H1 (cell line): ENCODE data around the gene ABHD14A. TPM values are rescaled to one million over a fixed set of nuclear protein-coding genes. Genes with fewer than 3 reads are reported as not detected.
A peak's percentile ranks its signal among the peaks of the same experiment; 100 is the strongest.

Experiments used
- CTCF ChIA-PET: fragments of 300-600 bp; sonication (Branson Sonifier 250); formaldehyde crosslinking; loops from one replicate; lab custom pipeline; 2021; ENCODE audit not compliant: partially characterized antibody; lab: Charles Lee
- POLR2A ChIA-PET: fragments of 300-600 bp; sonication (Branson Sonifier 250); formaldehyde crosslinking; loops from one replicate; lab custom pipeline; 2021; ENCODE audit warnings: inconsistent platforms; ENCODE audit not compliant: partially characterized antibody; lab: Charles Lee
- DNase-seq, 2 experiments: peaks; one replicate each; pipeline versions ENCODE4 v3.0.0 to v3.0.0-alpha.2; 2010 to 2022; ENCODE audit warnings: low spot score in 2 of 2, low read depth in 1 of 2, mixed read lengths in 1 of 2
- FAIRE-seq: peaks from 2 replicates; lab custom pipeline; 2011; peaks lifted over from hg19 to GRCh38; lab: Jason Lieb, UNC
- H2AFZ ChIP-seq: 2 replicates; pipeline ENCODE4 v1.8.1; 2012; ENCODE audit warnings: low read length, inconsistent platforms
- H2AK5ac ChIP-seq: 2 replicates; pipeline ENCODE4 v1.6.1; 2013; ENCODE audit warnings: low read depth, low read length
- H2BK120ac ChIP-seq: replicated peaks from 2 replicates; pipeline ENCODE3; 2013; ENCODE audit warnings: low read depth, low read length, inconsistent platforms
- H2BK12ac ChIP-seq: 2 replicates; pipeline ENCODE4 v1.6.1; 2013; ENCODE audit warnings: low read depth, low read length
- H2BK15ac ChIP-seq: 2 replicates; pipeline ENCODE4 v1.6.1; 2013; ENCODE audit warnings: low read length
- H2BK20ac ChIP-seq: 2 replicates; pipeline ENCODE4 v1.6.1; 2013; ENCODE audit warnings: low read length
- H2BK5ac ChIP-seq: 2 replicates; pipeline ENCODE4 v1.6.1; 2013; ENCODE audit warnings: low read depth, low read length
- H3K14ac ChIP-seq: 2 replicates; pipeline ENCODE4 v1.6.1; 2013; ENCODE audit warnings: inconsistent platforms; ENCODE audit not compliant: insufficient read length
- H3K18ac ChIP-seq: 2 replicates; pipeline ENCODE4 v1.6.1; 2013; ENCODE audit warnings: low read length; ENCODE audit errors: extremely low read depth
- H3K23ac ChIP-seq: 2 replicates; pipeline ENCODE4 v1.6.1; 2013; ENCODE audit warnings: inconsistent platforms; ENCODE audit not compliant: insufficient read length
- H3K23me2 ChIP-seq: 2 replicates; pipeline ENCODE4 v1.6.1; 2013; ENCODE audit warnings: low read depth, low read length
- H3K27ac ChIP-seq: 2 replicates; pipeline ENCODE4 v1.6.1; 2011; ENCODE audit warnings: low read depth, low read length, inconsistent platforms
- H3K27me3 ChIP-seq, 4 experiments: replicated peaks in 1 of 4; 1 replicate in 1 of 4; 2 replicates in 3 of 4; pipeline versions ENCODE4 v1.6.1 to v1.8.1; 2011 to 2013; ENCODE audit warnings: low read length in 3 of 4, mild to moderate bottlenecking in 3 of 4, inconsistent platforms in 2 of 4, mixed read lengths in 2 of 4, moderate library complexity in 1 of 4; ENCODE audit not compliant: control insufficient read depth in 3 of 4, insufficient read depth in 3 of 4; ENCODE audit errors: extremely low read depth in 1 of 4
- H3K36me3 ChIP-seq, 4 experiments: 2 replicates each; pipeline versions ENCODE4 v1.6.1 to v1.8.1; 2011 to 2013; ENCODE audit warnings: mild to moderate bottlenecking in 4 of 4, low read length in 3 of 4, moderate library complexity in 2 of 4, control low read depth in 1 of 4, inconsistent platforms in 1 of 4; ENCODE audit not compliant: insufficient read depth in 4 of 4, control insufficient read depth in 2 of 4
- H3K4ac ChIP-seq: replicated peaks from 2 replicates; pipeline ENCODE3; 2013; ENCODE audit warnings: low read length, low read depth, mixed read lengths, inconsistent platforms; ENCODE audit not compliant: insufficient read length
- H3K4me1 ChIP-seq, 4 experiments: replicated peaks in 1 of 4; 1 replicate in 1 of 4; 2 replicates in 3 of 4; pipeline versions ENCODE4 v1.6.1 to v1.8.1; 2011 to 2013; ENCODE audit warnings: low read length in 3 of 4, inconsistent platforms in 2 of 4, mixed read lengths in 1 of 4; ENCODE audit not compliant: insufficient read depth in 4 of 4, control insufficient read depth in 3 of 4
- H3K4me2 ChIP-seq, 2 experiments: 2 replicates each; pipeline versions ENCODE4 v1.6.1 to v1.8.1; 2011 to 2013; ENCODE audit warnings: low read depth in 2 of 2, low read length in 2 of 2, control low read depth in 1 of 2, inconsistent platforms in 1 of 2, mild to moderate bottlenecking in 1 of 2; ENCODE audit not compliant: insufficient read depth in 1 of 2
- H3K4me3 ChIP-seq, 4 experiments: fragments of 200-600, 300-600 bp in 1 of 4; sonication (generic), shearing (Covaris generic), sonication (Bioruptor Twin) in 1 of 4; 2 replicates each; pipeline versions ENCODE4 v1.5.1 to v1.8.1; 2011 to 2016; ENCODE audit warnings: low read length in 4 of 4, low read depth in 3 of 4, control low read depth in 2 of 4, inconsistent platforms in 2 of 4, mild to moderate bottlenecking in 2 of 4, mixed read lengths in 1 of 4, moderate library complexity in 1 of 4; ENCODE audit not compliant: insufficient read depth in 2 of 4; ENCODE audit errors: extremely low read depth in 1 of 4
- H3K56ac ChIP-seq: replicated peaks from 2 replicates; pipeline ENCODE3; 2013; ENCODE audit warnings: low read depth, mild to moderate bottlenecking, mixed read lengths, low read length, inconsistent platforms; ENCODE audit not compliant: insufficient read length
- H3K79me1 ChIP-seq: 2 replicates; pipeline ENCODE4 v1.6.1; 2013; ENCODE audit warnings: low read depth, low read length, control low read depth
- H3K79me2 ChIP-seq, 2 experiments: 2 replicates each; pipeline versions ENCODE4 v1.6.1 to v1.8.1; 2012 to 2013; ENCODE audit warnings: low read length in 2 of 2, mild to moderate bottlenecking in 2 of 2, inconsistent platforms in 1 of 2; ENCODE audit not compliant: insufficient read depth in 2 of 2, control insufficient read depth in 1 of 2
- H3K9ac ChIP-seq, 4 experiments: replicated peaks in 1 of 4; 1 replicate in 1 of 4; 2 replicates in 3 of 4; pipeline versions ENCODE4 v1.6.1 to v1.8.1; 2011 to 2013; ENCODE audit warnings: low read depth in 3 of 4, low read length in 3 of 4, control low read depth in 2 of 4, mild to moderate bottlenecking in 2 of 4, moderate library complexity in 2 of 4, inconsistent platforms in 1 of 4; ENCODE audit errors: extremely low read depth in 1 of 4
- H3K9me3 ChIP-seq, 2 experiments: 2 replicates each; pipeline versions ENCODE4 v1.6.1 to v1.8.1; 2012 to 2013; ENCODE audit warnings: mild to moderate bottlenecking in 2 of 2, moderate library complexity in 2 of 2, control low read depth in 1 of 2, inconsistent platforms in 1 of 2, low read depth in 1 of 2, low read length in 1 of 2, mixed read lengths in 1 of 2; ENCODE audit not compliant: insufficient read depth in 2 of 2
- H4K20me1 ChIP-seq, 2 experiments: replicated peaks in 1 of 2; 2 replicates each; pipeline versions ENCODE3 to v1.8.1; 2011 to 2013; ENCODE audit warnings: inconsistent platforms in 2 of 2, low read length in 2 of 2, mild to moderate bottlenecking in 1 of 2; ENCODE audit not compliant: insufficient read depth in 2 of 2, control insufficient read depth in 1 of 2
- H4K5ac ChIP-seq: 2 replicates; pipeline ENCODE4 v1.6.1; 2013; ENCODE audit warnings: low read length, low read depth, mixed read lengths, inconsistent platforms; ENCODE audit not compliant: insufficient read length
- H4K8ac ChIP-seq: 2 replicates; pipeline ENCODE4 v1.8.0; 2013; ENCODE audit warnings: mild to moderate bottlenecking, moderate library complexity, low read length, inconsistent platforms; ENCODE audit not compliant: insufficient read depth; ENCODE audit errors: extremely low read depth
- H4K91ac ChIP-seq: replicated peaks from 2 replicates; pipeline ENCODE3; 2013; ENCODE audit warnings: low read length, mixed read lengths, inconsistent platforms; ENCODE audit not compliant: insufficient read length
- ATF3 ChIP-seq: IDR thresholded peaks from 2 replicates; pipeline ENCODE4 v1.6.1; 2011; ENCODE audit warnings: low read depth, mild to moderate bottlenecking, low read length; ENCODE audit not compliant: insufficient read depth
- BRCA1 ChIP-seq: IDR thresholded peaks from 2 replicates; pipeline ENCODE4 v1.6.1; 2012; ENCODE audit warnings: low read depth, low read length, improper control_type of control experiment
- GTF2F1 ChIP-seq: IDR thresholded peaks from 2 replicates; pipeline ENCODE4 v1.6.1; 2012; ENCODE audit warnings: low read depth, low read length, improper control_type of control experiment, borderline replicate concordance
- HDAC6 ChIP-seq: IDR thresholded peaks from one replicate; pipeline ENCODE4 v1.7.1; 2012; ENCODE audit warnings: low read depth, mild to moderate bottlenecking, inconsistent platforms, low read length, moderate library complexity
- NANOG ChIP-seq: IDR thresholded peaks from 2 replicates; pipeline ENCODE4 v1.6.1; 2011; ENCODE audit warnings: low read length, low read depth, mild to moderate bottlenecking, inconsistent platforms; ENCODE audit not compliant: insufficient read depth, poor library complexity, severe bottlenecking
- RBBP5 ChIP-seq: IDR thresholded peaks from 2 replicates; pipeline ENCODE4 v1.7.1; 2012; ENCODE audit warnings: low read depth, mild to moderate bottlenecking, inconsistent platforms, low read length, moderate library complexity, borderline replicate concordance
- SAP30 ChIP-seq: fragments of 300-600 bp; sonication (generic); IDR thresholded peaks from 2 replicates; pipeline ENCODE4 v1.7.1; 2012; ENCODE audit warnings: low read length, moderate library complexity, mild to moderate bottlenecking, inconsistent platforms; ENCODE audit not compliant: insufficient read depth, insufficient replicate concordance
- SP2 ChIP-seq: IDR thresholded peaks from 2 replicates; pipeline ENCODE4 v1.6.1; 2012; ENCODE audit warnings: mild to moderate bottlenecking, low read length, inconsistent platforms
- SRF ChIP-seq: IDR thresholded peaks from 2 replicates; pipeline ENCODE4 v1.6.1; 2011; ENCODE audit warnings: mild to moderate bottlenecking, low read depth, low read length, moderate library complexity
- TAF7 ChIP-seq: optimal IDR thresholded peaks from 2 replicates; pipeline ENCODE3; 2011; ENCODE audit warnings: low read depth, mild to moderate bottlenecking, inconsistent platforms, low read length, moderate library complexity, borderline replicate concordance
- TEAD4 ChIP-seq: IDR thresholded peaks from 2 replicates; pipeline ENCODE4 v1.6.1; 2012; ENCODE audit warnings: low read depth, low read length, inconsistent platforms, mixed read lengths
- WGBS, 2 experiments: shearing (Covaris generic) in 1 of 2; methylation state at CpG; one replicate each; pipeline versions ENCODE4 v1.1.6 to v1.1.7; 2013 to 2015; ENCODE audit warnings: low lambda C conversion rate in 2 of 2, mixed read lengths in 2 of 2, inconsistent platforms in 1 of 2, low coverage in 1 of 2, missing lambda C conversion rate in 1 of 2; ENCODE audit not compliant: insufficient replicate concordance in 2 of 2, insufficient coverage in 1 of 2, insufficient read length in 1 of 2; ENCODE audit errors: extremely low coverage in 1 of 2, missing lambda C conversion rate in 1 of 2; 5-methylcytosine and 5-hydroxymethylcytosine counted together
- polyA plus RNA-seq, 7 experiments: library from polyadenylated mRNA; depleted of rRNA in 3 of 7; stranded (reverse) in 5 of 7; unstranded in 2 of 7; fragments of >200 nt in 5 of 7; fragments of 200-250 nt in 2 of 7; gene quantifications; 1 replicate in 5 of 7; 2 replicates in 1 of 7; 4 replicates in 1 of 7; pipeline versions ENCODE4 v1.2.1 to v1.2.3, GENCODE V29; 2011 to 2013; ENCODE audit warnings: missing spikeins in 2 of 7, mixed read lengths in 2 of 7
- total RNA-seq: library from RNA; stranded (reverse); fragmentation: NEBNext Ultra II Directional; extraction: Animal tissue kit (Norgen Biotek cat#: 25700); gene quantifications from 2 replicates; pipeline ENCODE4 v1.2.1, GENCODE V29; 2021

Gene ABHD14A
- total and polyA plus RNA-seq, 2 of the 8 experiments (the other 6 are each of a cell fraction or from before 2014, with no cell fraction given): 4.6 to 9.8 TPM

GRCh38 chr3:51983578-51984268 lies 8.9 kb downstream of the ABHD14A start:
- peak overlapping the region; percentile 75 for H3K18ac ChIP-seq
- peak overlapping the region; percentile 89 to 97 for H3K4me2 ChIP-seq
- peaks cover 0 to 2% of the 10 kb centered on the region in 2 experiments for H4K20me1 ChIP-seq
- WGBS, 2 experiments: 82% methylated on average over 20 of the region's 22 CpGs; no CpG with 5 or more reads in 1 of the 2 experiments
- no peak overlapping the region; the same call in 1 of the 2 replicates for H2BK12ac ChIP-seq
- no peak overlapping the region for H2BK120ac ChIP-seq
- H3K79me2 ChIP-seq: no peaks in the 10 kb centered on the region
- peak overlapping the region; percentile 77; the same call in 1 of the 2 replicates for H2AK5ac ChIP-seq
- no peaks in the 10 kb centered on the region for H3K36me3 ChIP-seq
- POLR2A ChIA-PET: interaction anchor here (0.9 to 29.3 kb wide), 14 partner anchors 0 to 172 kb away, joined by 3 to 923 read pairs (median 6); partner anchors contain the start of genes ABHD14A, ABHD14B, ACY1 and GPR62
- peak overlapping the region; percentile 85; the same call in 1 of the 2 replicates for H4K8ac ChIP-seq
- H2AFZ ChIP-seq: no peak overlapping the region
- no peak overlapping the region for H4K91ac ChIP-seq
- H3K79me1 ChIP-seq: peaks cover 7% of the 10 kb centered on the region
- TF ChIP-seq ATF3 (no peak), TEAD4 (no peak), SAP30 (no peak), BRCA1 (no peak), HDAC6 (no peak), SRF (no peak), TAF7 (no peak), RBBP5 (no peak), SP2 (no peak), NANOG (no peak), GTF2F1 (no peak)
- peak overlapping the region; percentile 23 for H3K56ac ChIP-seq
- CTCF ChIA-PET: interaction anchor here (0.8 to 5.5 kb wide), 14 partner anchors 9 to 222 kb away, joined by 3 to 66 read pairs (median 10); partner anchors contain the start of genes ABHD14B, PARP3, PCBP4 and RPL29
- peaks cover 7% of the 10 kb centered on the region for H3K23me2 ChIP-seq
- FAIRE-seq: no peak
- peaks cover 0 to 14% (median 9%) of the 10 kb centered on the region in 4 experiments; a peak in 6 of 7 replicates for H3K4me1 ChIP-seq
- H2BK15ac ChIP-seq: peak overlapping the region; percentile 99; the same call in 1 of the 2 replicates
- no peaks in the 10 kb centered on the region for H3K9me3 ChIP-seq
- DNase-seq: no peak
- H3K27me3 ChIP-seq: no peaks in the 10 kb centered on the region
- H2BK5ac ChIP-seq: peak overlapping the region; percentile 95; the same call in 1 of the 2 replicates
- H3K27ac ChIP-seq: peak overlapping the region; percentile 45; the same call in 1 of the 2 replicates
- no peak overlapping the region for H2BK20ac ChIP-seq
- H3K4ac ChIP-seq: peak overlapping the region; percentile 9
- H3K23ac ChIP-seq: no peak overlapping the region
- H3K14ac ChIP-seq: no peak overlapping the region
- H3K9ac ChIP-seq: peak overlapping the region in 2 of 4 experiments; percentile 38 to 41; a peak in 4 of 7 replicates
- peak overlapping the region; percentile 53 to 63 (median 56) for H3K4me3 ChIP-seq
- peak overlapping the region; percentile 38 for H4K5ac ChIP-seq
